K562 (cell line): Measurements from ENCODE around the gene RABEPK. TPM values are rescaled to one million over a fixed set of nuclear protein-coding genes. Genes with fewer than 3 reads are reported as not detected.

Source experiments
- ATAC-seq: fragments of 200-7000 bp; cut with Tn5 transposase; 3 replicates; pipeline ENCODE4 v1.9.1; 2020; ENCODE audit warnings: moderate library complexity
- BruUV-seq: library from RNA; stranded (reverse); fragments of 400-500 nt; replicated peaks from 2 replicates; lab custom pipeline; 2021; lab: Mats Ljungman, UMichigan
- CTCF ChIA-PET: fragments of 300-600 bp; formaldehyde crosslinking; extraction: SDS; loops from one replicate; lab custom pipeline; 2021; ENCODE audit warnings: low intra/inter-chr PET ratio; lab: Yijun Ruan, JAX
- POLR2A ChIA-PET: fragments of 300-600, 350-650 bp; sonication (Branson Sonifier 250); formaldehyde crosslinking; extraction: SDS; loops from one replicate; lab custom pipeline; 2021; ENCODE audit warnings: antibody characterized with exemption, inconsistent platforms; lab: Yijun Ruan, JAX
- DNase-seq, 4 experiments: peaks; one replicate each; pipeline versions ENCODE4 v3.0.0 to v3.0.0-alpha.2; 2011 to 2018; ENCODE audit warnings: low spot score in 3 of 4, mixed read lengths in 3 of 4; ENCODE audit errors: extremely low read depth in 1 of 4
- FAIRE-seq: peaks from 2 replicates; lab custom pipeline; 2011; peaks lifted over from hg19 to GRCh38; lab: Jason Lieb, UNC
- H2AFZ ChIP-seq: 2 replicates; pipeline ENCODE4 v1.6.0; 2011; ENCODE audit warnings: low read depth, low read length, control low read depth, inconsistent platforms
- H3K27ac ChIP-seq: fragments of 200-600 bp; 3 replicates; pipeline ENCODE4 v1.8.0; 2011; ENCODE audit warnings: low read depth, mild to moderate bottlenecking, control low read depth, inconsistent platforms, low read length, moderate library complexity, mixed read lengths; ENCODE audit errors: extremely low read depth
- H3K27me3 ChIP-seq, 2 experiments: fragments of 300-600 bp in 1 of 2; 2 replicates in 1 of 2; 3 replicates in 1 of 2; pipeline versions ENCODE4 v1.6.0 to v1.8.0; 2011; ENCODE audit warnings: inconsistent platforms in 2 of 2, low read length in 2 of 2, mild to moderate bottlenecking in 1 of 2, mixed read lengths in 1 of 2, moderate library complexity in 1 of 2; ENCODE audit not compliant: control insufficient read depth in 2 of 2, insufficient read depth in 2 of 2
- H3K36me3 ChIP-seq: fragments of 300-600 bp; 3 replicates; pipeline ENCODE4 v1.8.0; 2011; ENCODE audit warnings: mild to moderate bottlenecking, low read length, inconsistent platforms; ENCODE audit not compliant: control insufficient read depth, insufficient read depth
- H3K4me1 ChIP-seq, 2 experiments: fragments of 200-600 bp in 1 of 2; replicated peaks in 1 of 2; 2 replicates in 1 of 2; 3 replicates in 1 of 2; pipeline versions ENCODE4 v1.5.1 to v1.8.0; 2011; ENCODE audit warnings: inconsistent platforms in 2 of 2, low read length in 2 of 2, mild to moderate bottlenecking in 1 of 2, mixed read lengths in 1 of 2, moderate library complexity in 1 of 2; ENCODE audit not compliant: control insufficient read depth in 2 of 2, insufficient read depth in 2 of 2
- H3K4me2 ChIP-seq: 2 replicates; pipeline ENCODE4 v1.6.1; 2011; ENCODE audit warnings: low read length, control low read depth, inconsistent platforms, mixed read lengths; ENCODE audit not compliant: insufficient read depth
- H3K4me3 ChIP-seq: fragments of 200-600 bp; sonication (generic), shearing (Covaris generic); 2 replicates; pipeline ENCODE4 v1.5.1; 2016; ENCODE audit warnings: control low read depth, inconsistent platforms
- H3K79me2 ChIP-seq: fragments of 200-600 bp; 3 replicates; pipeline ENCODE4 v1.8.0; 2011; ENCODE audit warnings: low read length, inconsistent platforms; ENCODE audit not compliant: control insufficient read depth, insufficient read depth
- H3K9ac ChIP-seq, 2 experiments: 2 replicates each; pipeline versions ENCODE4 v1.6.0 to v1.6.1; 2011; ENCODE audit warnings: low read depth in 2 of 2, low read length in 2 of 2, control low read depth in 1 of 2, inconsistent platforms in 1 of 2, mild to moderate bottlenecking in 1 of 2, mixed read lengths in 1 of 2; ENCODE audit not compliant: insufficient read depth in 1 of 2
- H3K9me1 ChIP-seq: one replicate; pipeline ENCODE4 v1.6.0; 2011; ENCODE audit warnings: inconsistent platforms, mild to moderate bottlenecking, low read length, moderate library complexity; ENCODE audit not compliant: control insufficient read depth, insufficient read depth
- H3K9me3 ChIP-seq: replicated peaks from 2 replicates; pipeline ENCODE4 v1.5.1; 2011; ENCODE audit warnings: low read depth, low read length, inconsistent platforms; ENCODE audit not compliant: control insufficient read depth, insufficient read depth
- H4K20me1 ChIP-seq: replicated peaks from 2 replicates; pipeline ENCODE4 v1.6.1; 2011; ENCODE audit warnings: low read length, inconsistent platforms, mixed read lengths; ENCODE audit not compliant: control insufficient read depth, insufficient read depth
- COPS2 ChIP-seq: fragments of 450-650 bp; conservative IDR thresholded peaks from 2 replicates; pipeline ENCODE4 v1.6.1; 2016; ENCODE audit warnings: mild to moderate bottlenecking, moderate library complexity
- CREM ChIP-seq: IDR thresholded peaks from 2 replicates; pipeline ENCODE4 v1.6.1; 2014; ENCODE audit warnings: antibody characterized with exemption, low read depth
- CXXC5 ChIP-seq: fragments of 250-450 bp; sonication (Bioruptor Pico); IDR thresholded peaks from 2 replicates; pipeline ENCODE4 v1.8.0; 2022; ENCODE audit warnings: inconsistent platforms, mild to moderate bottlenecking, moderate library complexity
- ERF ChIP-seq: fragments of 450-650 bp; formaldehyde crosslinking; IDR thresholded peaks from 2 replicates; pipeline ENCODE4 v1.4.0; 2020; ENCODE audit warnings: mild to moderate bottlenecking, mixed read lengths
- ILK ChIP-seq: fragments of 450-650 bp; IDR thresholded peaks from 2 replicates; pipeline ENCODE4 v1.6.1; 2016; ENCODE audit warnings: missing genetic modification characterization, low read depth, mild to moderate bottlenecking, missing compliant biosample characterization, moderate library complexity, borderline replicate concordance
- MYBL2 ChIP-seq, 2 experiments: fragments of 450-650 bp in 1 of 2; sonication (generic) in 1 of 2; formaldehyde crosslinking in 1 of 2; IDR thresholded peaks; 2 replicates each; pipeline versions ENCODE4 v1.6.1 to v1.8.1; 2017 to 2022; ENCODE audit warnings: borderline replicate concordance in 1 of 2, inconsistent platforms in 1 of 2, low read depth in 1 of 2, mild to moderate bottlenecking in 1 of 2, missing genetic modification reagents in 1 of 2, moderate library complexity in 1 of 2
- POLR2H ChIP-seq: IDR thresholded peaks from 2 replicates; pipeline ENCODE4 v1.6.1; 2016; ENCODE audit warnings: missing genetic modification characterization, low read depth, mild to moderate bottlenecking, control low read depth, missing compliant biosample characterization, moderate library complexity
- TFAM ChIP-seq: fragments of 250-450 bp; sonication (Bioruptor Pico); conservative IDR thresholded peaks from 2 replicates; pipeline ENCODE4 v1.5.0; 2021; ENCODE audit warnings: mild to moderate bottlenecking, moderate library complexity
- THRA ChIP-seq: fragments of 450-650 bp; IDR thresholded peaks from 2 replicates; pipeline ENCODE4 v1.6.1; 2017; ENCODE audit warnings: mild to moderate bottlenecking, moderate library complexity
- ZNF384 ChIP-seq: IDR thresholded peaks from 2 replicates; pipeline ENCODE4 v1.6.1; 2012; ENCODE audit warnings: low read depth, low read length, improper control_type of control experiment
- ZNF584 ChIP-seq: fragments of 200-800 bp; sonication (Bioruptor generic); IDR thresholded peaks from 2 replicates; pipeline ENCODE4 v1.6.1; 2016; ENCODE audit warnings: low read depth, mild to moderate bottlenecking, missing genetic modification characterization, missing compliant biosample characterization
- WGBS: fragments of 100-300 bp; shearing (Covaris generic); methylation state at CpG from one replicate; pipeline ENCODE4 v1.1.6; 2016; ENCODE audit warnings: low coverage, mixed read lengths; ENCODE audit not compliant: insufficient coverage; ENCODE audit errors: missing lambda C conversion rate; 5-methylcytosine and 5-hydroxymethylcytosine counted together
- in situ Hi-C: fragments of 300-500 bp; cut with MboI; formaldehyde crosslinking; loops from 4 replicates; pipeline ENCODE4 v1.15.0; 2018; ENCODE audit warnings: inconsistent platforms, mixed read lengths
- intact Hi-C: fragments of 100-400 bp; cut with micrococcal nuclease; formaldehyde crosslinking; loops from 2 replicates; pipeline ENCODE4 v1.14.2; 2022
- polyA plus RNA-seq, 8 experiments: library from polyadenylated mRNA; depleted of rRNA in 4 of 8; stranded (reverse) in 5 of 8; unstranded in 3 of 8; fragments of >200 nt; fragmentation: Nextera tagmentation in 2 of 8; fragmentation: Illumina TruSeq in 1 of 8; extraction: Ambion mirVana in 2 of 8; extraction: Trizol in 1 of 8; gene quantifications; 2 replicates each; pipeline versions ENCODE4 v1.2.1 to v1.2.3, GENCODE V29; 2011 to 2014; ENCODE audit warnings: inconsistent platforms in 1 of 8, missing spikeins in 1 of 8
- total RNA-seq, 7 experiments: library from RNA; depleted of rRNA in 6 of 7; stranded (reverse); fragments of >200 nt in 6 of 7; fragmentation: Illumina TruSeq in 2 of 7; extraction: Trizol in 2 of 7; gene quantifications; 2 replicates each; pipeline versions ENCODE4 v1.2.1 to v1.2.3, GENCODE V29; 2011 to 2021; ENCODE audit warnings: low replicate concordance in 1 of 7
- TF ChIP-seq, protein P1 (sequence below): sonication (generic); formaldehyde crosslinking; IDR thresholded peaks from 2 replicates; pipeline ENCODE4 v1.8.0; 2023; ENCODE audit warnings: missing genetic modification reagents, mild to moderate bottlenecking, borderline replicate concordance

The RABEPK gene
- total and polyA plus RNA-seq, 9 of the 15 experiments (the other 6 are each of a cell fraction or from before 2014, with no cell fraction given), result 38.3 to 113 (median 52.8) TPM

DNA sequence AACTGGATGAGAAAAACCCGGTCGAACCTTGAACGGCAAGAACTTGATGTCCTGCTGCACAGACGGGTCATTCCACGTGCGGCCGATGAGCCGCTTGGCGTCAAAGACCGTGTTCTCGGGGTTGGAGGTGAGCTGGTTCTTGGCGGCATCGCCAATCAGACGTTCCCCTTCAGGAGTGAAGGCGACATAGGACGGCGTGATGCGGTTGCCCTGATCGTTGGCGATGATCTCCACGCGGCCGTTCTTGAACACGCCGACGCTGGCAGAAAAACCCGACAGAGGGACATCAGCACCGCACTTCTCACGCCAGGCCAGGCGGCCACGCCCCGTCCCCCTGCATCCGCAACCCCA, 40.3 kb downstream of the RABEPK start (continued):
- TF ChIP-seq, protein P1, sequence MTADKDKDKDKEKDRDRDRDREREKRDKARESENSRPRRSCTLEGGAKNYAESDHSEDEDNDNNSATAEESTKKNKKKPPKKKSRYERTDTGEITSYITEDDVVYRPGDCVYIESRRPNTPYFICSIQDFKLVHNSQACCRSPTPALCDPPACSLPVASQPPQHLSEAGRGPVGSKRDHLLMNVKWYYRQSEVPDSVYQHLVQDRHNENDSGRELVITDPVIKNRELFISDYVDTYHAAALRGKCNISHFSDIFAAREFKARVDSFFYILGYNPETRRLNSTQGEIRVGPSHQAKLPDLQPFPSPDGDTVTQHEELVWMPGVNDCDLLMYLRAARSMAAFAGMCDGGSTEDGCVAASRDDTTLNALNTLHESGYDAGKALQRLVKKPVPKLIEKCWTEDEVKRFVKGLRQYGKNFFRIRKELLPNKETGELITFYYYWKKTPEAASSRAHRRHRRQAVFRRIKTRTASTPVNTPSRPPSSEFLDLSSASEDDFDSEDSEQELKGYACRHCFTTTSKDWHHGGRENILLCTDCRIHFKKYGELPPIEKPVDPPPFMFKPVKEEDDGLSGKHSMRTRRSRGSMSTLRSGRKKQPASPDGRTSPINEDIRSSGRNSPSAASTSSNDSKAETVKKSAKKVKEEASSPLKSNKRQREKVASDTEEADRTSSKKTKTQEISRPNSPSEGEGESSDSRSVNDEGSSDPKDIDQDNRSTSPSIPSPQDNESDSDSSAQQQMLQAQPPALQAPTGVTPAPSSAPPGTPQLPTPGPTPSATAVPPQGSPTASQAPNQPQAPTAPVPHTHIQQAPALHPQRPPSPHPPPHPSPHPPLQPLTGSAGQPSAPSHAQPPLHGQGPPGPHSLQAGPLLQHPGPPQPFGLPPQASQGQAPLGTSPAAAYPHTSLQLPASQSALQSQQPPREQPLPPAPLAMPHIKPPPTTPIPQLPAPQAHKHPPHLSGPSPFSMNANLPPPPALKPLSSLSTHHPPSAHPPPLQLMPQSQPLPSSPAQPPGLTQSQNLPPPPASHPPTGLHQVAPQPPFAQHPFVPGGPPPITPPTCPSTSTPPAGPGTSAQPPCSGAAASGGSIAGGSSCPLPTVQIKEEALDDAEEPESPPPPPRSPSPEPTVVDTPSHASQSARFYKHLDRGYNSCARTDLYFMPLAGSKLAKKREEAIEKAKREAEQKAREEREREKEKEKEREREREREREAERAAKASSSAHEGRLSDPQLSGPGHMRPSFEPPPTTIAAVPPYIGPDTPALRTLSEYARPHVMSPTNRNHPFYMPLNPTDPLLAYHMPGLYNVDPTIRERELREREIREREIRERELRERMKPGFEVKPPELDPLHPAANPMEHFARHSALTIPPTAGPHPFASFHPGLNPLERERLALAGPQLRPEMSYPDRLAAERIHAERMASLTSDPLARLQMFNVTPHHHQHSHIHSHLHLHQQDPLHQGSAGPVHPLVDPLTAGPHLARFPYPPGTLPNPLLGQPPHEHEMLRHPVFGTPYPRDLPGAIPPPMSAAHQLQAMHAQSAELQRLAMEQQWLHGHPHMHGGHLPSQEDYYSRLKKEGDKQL, result peak; percentile 73; the same call in 1 of the 2 replicates

GRCh38 chr9:125241000-125241862, 40.9 kb downstream of the RABEPK start, which contains the start of gene HSPA5:
Gene HSPA5, minus strand, starts transcription at chr9:125241343. Its CDS starts 217 bp downstream, at chr9:125241126.
- peak; percentile 96 to 100 (median 98) for DNase-seq
- Histone ChIP-seq H3K79me2 (peaks cover 60% of the 10 kb centered on the region), H3K9me1 (no peaks in the 10 kb centered on the region), H3K27ac (peak within 1 kb of the TSS; percentile 99), H3K27me3 (no peaks in the 10 kb centered on the region; a peak in 1 of 5 replicates), H3K9me3 (no peaks in the 10 kb centered on the region), H3K36me3 (peaks cover 48% of the 10 kb centered on the region), H3K4me2 (peak within 1 kb of the TSS; percentile 99), H2AFZ (peak within 1 kb of the TSS; percentile 82), H3K9ac (peak within 1 kb of the TSS; percentile 99), H3K4me1 (peaks cover 21 to 31% of the 10 kb centered on the region in 2 experiments; a peak in 4 of 5 replicates), H4K20me1 (peaks cover 45% of the 10 kb centered on the region), H3K4me3 (peak within 1 kb of the TSS; percentile 92)
- FAIRE-seq, result peak; percentile 96
- WGBS, result under 1% methylated on average over 51 of the region's 59 CpGs
- intact Hi-C loops (loop anchor here (2.0 to 5.0 kb wide), 2 partner anchors 40 to 374 kb away; partner anchors contain the start of gene RABEPK), in situ Hi-C loops (no loop called here)
- BruUV-seq, result no TSS peak
- ATAC-seq, result peak; percentile 88
- ChIA-PET POLR2A (interaction anchor here (0.5 to 2.7 kb wide), 43 partner anchors 9 to 581 kb away, joined by 3 to 40 read pairs (median 4); partner anchors contain the start of genes GAPVD1 and RABEPK), CTCF (interaction anchor here (0.5 kb wide), 1 partner anchor 94 kb away, joined by 4 read pairs; no protein-coding TSS in a partner anchor)
- TF ChIP-seq MYBL2 (IDR thresholded peaks at IDR 0.05; ENCODE audit: low read depth) (no peak), MYBL2 (CRISPR knock-in tag; IDR thresholded peaks at IDR 0.05; ENCODE audit: borderline replicate concordance) (no peak), ZNF384 (no peak; the same call in 1 of the 2 replicates), POLR2H (tag) (peak; percentile 98), ZNF584 (CRISPR knock-in tag) (no peak), ILK (tag) (no peak), THRA (no peak), TFAM (CRISPR knock-in tag) (no peak), CXXC5 (CRISPR knock-in tag) (peak; percentile 82), CREM (peak; percentile 96), ERF (CRISPR knock-in tag) (0 out of 2 replicates have a peak, but pooled peaks have one; percentile 21), COPS2 (no peak)
